ENCODE measurements around the gene EPHB1.

Gene EPHB1

DNA sequence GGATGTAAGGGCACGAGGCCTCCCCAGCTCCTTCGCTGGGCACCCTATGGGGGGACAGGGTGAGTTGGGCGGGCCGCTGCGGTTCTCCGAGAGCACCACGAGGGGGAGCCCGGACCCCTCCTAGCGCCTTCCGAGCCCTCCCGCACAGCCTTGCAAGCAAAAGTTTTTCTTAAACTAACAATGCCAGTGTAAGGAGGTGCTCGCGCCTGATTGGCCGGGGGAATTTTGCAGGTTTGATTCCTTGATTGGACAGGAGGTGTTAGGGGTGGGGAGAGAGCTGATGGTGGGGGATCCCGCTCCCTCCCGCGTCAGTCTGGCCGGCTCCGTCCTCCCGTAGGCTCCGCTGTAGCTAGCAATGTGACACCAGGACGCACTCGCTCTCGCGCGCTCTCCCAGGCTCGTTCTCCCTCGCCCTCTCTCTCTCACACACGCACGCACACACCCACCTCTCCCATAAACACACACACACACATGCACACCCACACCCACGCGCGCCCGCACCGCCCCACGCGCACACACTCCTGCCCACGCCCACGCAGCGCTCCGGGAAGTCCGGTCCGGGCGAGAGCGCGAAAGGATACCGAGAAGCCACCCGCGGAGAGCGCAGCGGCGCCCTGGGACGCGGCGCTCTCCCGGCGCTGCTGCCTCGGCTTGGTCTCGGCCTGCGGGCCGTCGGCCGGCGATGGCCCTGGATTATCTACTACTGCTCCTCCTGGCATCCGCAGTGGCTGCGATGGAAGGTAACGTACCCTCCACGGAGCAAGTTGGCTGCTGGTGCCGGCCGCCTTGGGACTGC is at the start of gene EPHB1:
Gene EPHB1 (plus strand): TSS at position 311 of the 796 bp plus-strand sequence.
- no peak within 1 kb of the TSS for H3K27ac ChIP-seq
- TF ChIP-seq, protein P1, sequence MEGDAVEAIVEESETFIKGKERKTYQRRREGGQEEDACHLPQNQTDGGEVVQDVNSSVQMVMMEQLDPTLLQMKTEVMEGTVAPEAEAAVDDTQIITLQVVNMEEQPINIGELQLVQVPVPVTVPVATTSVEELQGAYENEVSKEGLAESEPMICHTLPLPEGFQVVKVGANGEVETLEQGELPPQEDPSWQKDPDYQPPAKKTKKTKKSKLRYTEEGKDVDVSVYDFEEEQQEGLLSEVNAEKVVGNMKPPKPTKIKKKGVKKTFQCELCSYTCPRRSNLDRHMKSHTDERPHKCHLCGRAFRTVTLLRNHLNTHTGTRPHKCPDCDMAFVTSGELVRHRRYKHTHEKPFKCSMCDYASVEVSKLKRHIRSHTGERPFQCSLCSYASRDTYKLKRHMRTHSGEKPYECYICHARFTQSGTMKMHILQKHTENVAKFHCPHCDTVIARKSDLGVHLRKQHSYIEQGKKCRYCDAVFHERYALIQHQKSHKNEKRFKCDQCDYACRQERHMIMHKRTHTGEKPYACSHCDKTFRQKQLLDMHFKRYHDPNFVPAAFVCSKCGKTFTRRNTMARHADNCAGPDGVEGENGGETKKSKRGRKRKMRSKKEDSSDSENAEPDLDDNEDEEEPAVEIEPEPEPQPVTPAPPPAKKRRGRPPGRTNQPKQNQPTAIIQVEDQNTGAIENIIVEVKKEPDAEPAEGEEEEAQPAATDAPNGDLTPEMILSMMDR (conservative IDR thresholded peaks at IDR 0.05), result peak; percentile 97
- no peak for TF ChIP-seq ZFX (IDR thresholded peaks at IDR 0.05)

DNA sequence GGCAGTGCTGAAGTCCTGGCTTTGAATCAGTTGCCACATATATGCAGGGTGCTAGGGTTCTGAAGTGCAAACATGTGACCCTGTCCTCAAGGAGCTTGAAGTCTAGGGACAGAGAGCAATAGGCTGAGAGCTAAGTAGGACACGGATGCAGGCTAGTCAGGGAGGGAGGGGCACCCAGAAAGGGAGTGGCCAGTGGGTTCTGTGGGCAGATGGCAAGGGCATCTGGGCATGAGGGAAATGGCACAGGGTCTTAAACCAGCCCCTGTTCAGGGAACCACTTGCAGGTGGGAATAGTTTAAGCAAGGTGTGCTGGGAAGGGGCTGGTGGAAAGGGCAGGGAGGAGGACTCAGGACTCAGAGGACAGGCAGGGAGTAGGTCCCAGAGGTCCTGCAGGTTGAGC is 46.4 kb upstream of the EPHB1 start:
- H3K27ac ChIP-seq, result no peak overlapping the region
- no peak for TF ChIP-seq ZFX (IDR thresholded peaks at IDR 0.05)
- TF ChIP-seq, protein P1 (conservative IDR thresholded peaks at IDR 0.05), result no peak

DNA sequence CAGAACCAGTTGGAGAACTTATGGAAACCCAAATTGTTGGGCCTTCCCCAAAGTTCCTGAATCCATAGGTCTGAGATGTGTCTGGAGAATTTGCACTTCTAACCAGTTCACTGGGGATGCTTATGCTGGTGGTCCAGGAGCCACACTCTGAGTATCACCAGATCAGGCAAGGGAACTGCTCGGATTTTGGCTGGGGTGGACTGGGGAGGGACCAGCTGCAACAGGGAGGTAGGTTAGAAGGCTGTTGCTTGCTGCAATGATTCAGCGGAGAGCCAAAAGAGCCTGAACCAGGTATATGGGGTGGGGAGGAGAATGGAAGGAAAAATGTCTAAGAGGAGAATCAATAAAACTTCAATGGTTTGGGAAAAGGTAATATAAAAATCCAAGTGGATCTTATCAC is 45.9 kb upstream of the EPHB1 start:
- H3K27ac ChIP-seq, result no peak overlapping the region
- TF ChIP-seq ZFX (IDR thresholded peaks at IDR 0.05), result no peak
- TF ChIP-seq, protein P1 (conservative IDR thresholded peaks at IDR 0.05), result no peak

DNA sequence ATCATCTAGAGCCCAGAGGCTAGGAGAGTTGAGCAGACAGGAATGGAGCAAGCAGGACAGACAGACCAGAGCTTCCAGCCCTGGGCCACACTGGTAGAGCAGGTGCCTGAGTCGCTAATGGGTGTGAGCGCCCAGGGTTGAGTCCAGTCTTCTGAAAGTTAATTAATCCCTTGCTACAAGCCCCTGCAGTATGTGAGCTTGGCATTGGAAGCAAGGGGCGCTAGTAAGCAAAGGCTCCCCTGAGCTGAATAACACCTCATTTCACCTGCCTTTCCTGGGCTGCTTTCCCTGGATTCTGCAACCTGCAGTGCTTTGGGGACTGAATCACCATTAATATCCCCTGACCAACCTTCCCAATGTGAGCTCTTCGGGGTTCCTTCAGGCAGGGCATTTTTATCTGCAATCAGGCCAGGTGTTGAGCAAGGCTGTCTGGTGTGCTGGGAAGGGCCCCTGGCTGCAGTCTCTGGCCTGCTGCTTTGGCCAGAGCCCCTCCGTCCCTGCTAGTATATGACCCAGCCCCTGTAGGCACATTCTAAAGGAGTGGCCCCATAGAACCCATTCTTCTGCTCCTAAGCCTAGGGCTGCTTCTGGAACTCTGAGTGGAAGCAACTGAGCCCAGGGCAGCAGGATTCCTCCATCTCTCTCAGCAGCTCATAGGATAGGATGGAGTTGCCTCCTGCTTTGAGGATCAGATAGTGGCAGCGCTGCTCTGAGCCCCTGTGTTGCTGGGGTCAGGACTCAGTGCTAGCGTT is 45.1 kb upstream of the EPHB1 start:
- H3K27ac ChIP-seq, result no peak overlapping the region
- no peak for TF ChIP-seq ZFX (IDR thresholded peaks at IDR 0.05)
- TF ChIP-seq, protein P1 (conservative IDR thresholded peaks at IDR 0.05), result no peak

DNA sequence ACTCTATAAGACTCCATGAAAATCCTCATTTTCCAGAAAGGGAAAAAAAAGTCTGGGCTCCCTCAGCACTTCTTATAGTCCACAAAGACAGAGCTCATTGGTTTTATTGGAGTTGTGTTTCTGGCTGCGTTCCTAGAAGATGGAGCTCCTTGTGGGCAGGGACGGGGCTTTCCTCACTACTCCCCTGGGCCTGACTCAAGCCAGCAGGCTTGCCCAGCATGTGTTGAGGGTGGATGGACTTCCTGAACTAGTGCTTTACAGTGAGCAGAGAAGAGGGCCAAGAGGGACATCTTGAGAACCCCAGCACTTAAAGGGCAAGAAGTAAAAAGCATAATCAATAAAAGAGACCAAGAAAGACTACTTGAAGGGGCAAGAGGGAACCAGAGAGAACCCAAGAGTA is 43.2 kb upstream of the EPHB1 start:
- TF ChIP-seq, protein P1 (conservative IDR thresholded peaks at IDR 0.05), result no peak
- no peak for TF ChIP-seq ZFX (IDR thresholded peaks at IDR 0.05)
- H3K27ac ChIP-seq, result no peak overlapping the region

DNA sequence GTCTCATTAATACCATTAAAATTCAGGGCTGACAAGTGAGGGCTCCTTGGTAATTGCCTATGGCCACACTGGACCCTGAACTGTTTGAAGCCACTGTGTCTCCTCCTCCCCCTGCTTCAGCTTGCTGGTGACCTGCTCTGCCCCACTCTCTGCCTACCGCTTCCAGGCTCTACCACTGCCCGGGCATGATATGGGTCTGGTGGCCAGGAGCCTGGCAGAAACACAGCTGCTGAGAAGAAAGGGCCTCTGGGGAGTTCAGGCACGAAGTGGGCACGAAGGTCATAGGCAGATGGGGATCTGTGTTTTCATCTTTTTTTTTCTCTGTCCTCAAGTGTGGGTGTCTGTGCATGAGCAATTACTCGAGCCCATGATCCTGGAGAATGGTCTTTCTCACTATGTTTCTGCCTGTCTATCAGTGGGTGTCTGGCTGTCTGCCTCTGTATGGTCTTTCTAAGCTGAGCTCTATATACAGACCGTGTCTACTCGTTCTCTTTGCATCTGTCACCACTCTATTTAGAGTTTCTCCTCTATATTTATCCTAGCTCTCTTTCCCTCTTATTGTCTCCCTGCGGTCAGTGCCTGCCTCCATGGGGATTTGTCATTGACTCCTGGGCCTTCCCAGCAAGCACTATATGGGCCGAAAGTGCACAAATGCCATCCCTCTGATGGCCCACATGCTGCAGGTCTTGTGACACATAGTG is 42.1 kb upstream of the EPHB1 start:
- H3K27ac ChIP-seq, result no peak overlapping the region
- TF ChIP-seq, protein P1 (conservative IDR thresholded peaks at IDR 0.05), result no peak
- TF ChIP-seq ZFX (IDR thresholded peaks at IDR 0.05), result no peak

All from C4-2B (cell line).